NB4 (cell line): ENCODE measurements around the gene CTNNA2.

Source experiments
- CTCF ChIP-seq: IDR thresholded peaks from one replicate; pipeline ENCODE4 v1.5.1; 2012; ENCODE audit warnings: low read depth, low read length
- MAX ChIP-seq: IDR thresholded peaks from 2 replicates; pipeline ENCODE4 v1.6.1; 2011; ENCODE audit warnings: low read depth, low read length

GRCh38 chr2:79660557-79660956 is 147.7 kb downstream of the CTNNA2 start:
- TF ChIP-seq MAX: no peak
- no peak for TF ChIP-seq CTCF
